AG20443 (cell line): ENCODE data around the gene DDAH1.

Source experiments
- DNase-seq: peaks from one replicate; pipeline ENCODE4 v3.0.0; 2012; ENCODE audit warnings: low spot score, mixed read lengths

Gene DDAH1

DNA sequence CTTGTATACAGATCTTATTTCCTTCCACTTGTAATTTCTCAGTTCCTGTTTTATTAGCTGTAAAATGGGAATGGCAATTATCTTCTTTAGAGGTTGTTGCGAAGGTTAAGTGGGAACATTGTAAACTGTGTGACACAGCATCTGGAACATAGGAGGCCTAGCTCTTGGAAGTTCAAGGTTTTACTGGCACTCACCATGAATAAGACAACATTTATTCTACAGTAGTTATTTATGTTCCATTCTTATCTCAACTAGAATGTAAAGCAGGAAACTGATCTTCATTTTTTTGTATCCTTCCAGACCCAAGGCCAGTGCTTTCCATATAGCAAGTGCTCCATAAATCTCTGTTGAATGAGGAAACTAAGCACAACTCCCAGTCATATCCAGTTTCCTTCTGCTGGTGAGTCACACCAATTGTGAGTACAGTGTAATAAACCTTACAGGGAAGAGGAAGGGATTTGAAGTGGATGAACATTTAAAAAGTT is 189.9 kb downstream of the DDAH1 start:
- peak; percentile 54 for DNase-seq

DNA sequence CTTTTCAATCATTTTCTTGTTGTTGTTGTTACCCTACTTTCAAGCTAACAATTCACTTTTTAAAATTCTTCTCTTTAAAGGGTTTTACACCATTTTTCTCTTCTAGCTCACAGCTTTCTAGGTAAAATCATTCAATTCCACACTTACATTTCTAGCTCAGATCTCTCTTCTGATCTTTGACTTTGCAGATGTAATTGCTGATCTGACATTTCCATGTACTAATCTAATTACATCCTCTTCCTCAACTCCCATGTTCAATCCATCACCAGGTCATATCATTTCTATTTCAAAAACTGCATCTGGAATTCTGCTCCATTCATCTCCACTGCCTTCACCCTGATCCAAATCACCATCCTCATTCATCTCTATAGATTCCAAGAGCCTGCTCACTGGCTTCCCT is 191.6 kb downstream of the DDAH1 start:
- DNase-seq = no peak

DNA sequence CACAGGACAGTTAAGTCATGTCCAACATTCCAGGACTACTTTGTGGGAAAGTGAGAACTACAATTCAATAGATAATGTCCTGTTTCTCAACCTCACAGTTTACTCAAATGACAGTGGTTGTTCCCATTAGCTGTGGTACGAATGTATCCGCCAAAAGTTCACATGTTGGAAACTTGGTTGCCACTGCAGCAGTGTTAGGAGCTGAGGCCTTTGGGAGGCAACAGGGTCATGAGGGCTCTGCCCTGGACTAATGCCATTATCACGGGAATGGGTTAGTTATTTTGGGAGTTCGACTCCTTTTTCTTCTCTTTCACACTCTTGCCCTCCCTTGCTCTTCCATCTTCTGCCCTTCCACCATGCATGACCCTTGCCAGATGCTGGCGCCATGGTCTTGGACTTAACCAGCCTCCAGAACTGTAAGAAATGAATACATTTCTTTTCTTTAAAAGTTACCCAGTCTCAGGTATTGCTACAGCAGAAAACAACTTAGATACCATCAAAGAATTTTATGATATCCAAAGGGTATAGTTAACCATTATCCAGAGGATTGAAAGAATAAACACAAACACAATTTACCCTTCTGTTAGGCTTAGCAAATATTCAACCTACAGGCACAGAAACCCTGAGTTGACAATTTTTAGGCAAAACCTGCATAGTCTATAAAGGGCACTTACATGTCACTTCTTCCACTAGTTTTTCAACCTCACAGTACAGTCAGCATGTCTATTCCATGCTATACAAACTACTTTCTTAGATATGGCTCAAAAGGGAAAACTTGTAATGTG is 196.0 kb downstream of the DDAH1 start:
- DNase-seq = no peak
